SK-N-SH treated with all-trans-retinoic acid at 6 μM for 48 hours (cell line): Measurements from ENCODE around the gene TSC1.
"Not testable (repeated sequence)": the region's sequence is repeated elsewhere in the genome, so short reads cannot be mapped to it uniquely, and the experiment has no call there.

ENCODE experiments used
- ATAC-seq: fragments of 200-7000 bp; cut with Tn5 transposase; 3 replicates; pipeline ENCODE4 v1.9.1; 2020; ENCODE audit warnings: mild to moderate bottlenecking, moderate library complexity
- ARNTL ChIP-seq: fragments of 450-650 bp; formaldehyde crosslinking; IDR thresholded peaks from 2 replicates; pipeline ENCODE4 v1.5.0; 2020; ENCODE audit warnings: low read depth, mild to moderate bottlenecking, moderate library complexity, borderline replicate concordance
- BACH2 ChIP-seq: fragments of 250-450 bp; sonication (Bioruptor Pico); IDR thresholded peaks from 2 replicates; pipeline ENCODE4 v1.9.0; 2021; ENCODE audit warnings: mild to moderate bottlenecking, borderline replicate concordance
- CSDC2 ChIP-seq: fragments of 250-450 bp; sonication (Bioruptor Pico); IDR thresholded peaks from 2 replicates; pipeline ENCODE4 v1.5.0; 2020; ENCODE audit warnings: mild to moderate bottlenecking, moderate library complexity
- ESRRG ChIP-seq: fragments of 250-450 bp; sonication (Bioruptor Pico); IDR thresholded peaks from 2 replicates; pipeline ENCODE4 v1.6.1; 2021; ENCODE audit warnings: mild to moderate bottlenecking
- GLIS3 ChIP-seq: fragments of 250-450 bp; sonication (Bioruptor Pico); IDR thresholded peaks from 2 replicates; pipeline ENCODE4 v1.5.0; 2020; ENCODE audit warnings: mild to moderate bottlenecking, moderate library complexity
- ISL1 ChIP-seq: fragments of 250-450 bp; sonication (Bioruptor Pico); IDR thresholded peaks from 2 replicates; pipeline ENCODE4 v2.1.2; 2022; ENCODE audit warnings: mild to moderate bottlenecking, moderate library complexity
- OSR1 ChIP-seq: fragments of 250-450 bp; sonication (Bioruptor Pico); IDR thresholded peaks from 2 replicates; pipeline ENCODE4 v1.8.0; 2022; ENCODE audit warnings: moderate library complexity, mild to moderate bottlenecking, inconsistent platforms
- PPARA ChIP-seq: fragments of 250-450 bp; sonication (Bioruptor Pico); IDR thresholded peaks from 2 replicates; pipeline ENCODE4 v1.5.0; 2020; ENCODE audit warnings: mild to moderate bottlenecking, borderline replicate concordance
- SNAI2 ChIP-seq: fragments of 250-450 bp; sonication (Bioruptor Pico); IDR thresholded peaks from 2 replicates; pipeline ENCODE4 v1.5.0; 2020; ENCODE audit warnings: mild to moderate bottlenecking, moderate library complexity
- TCF4 ChIP-seq: fragments of 250-450 bp; sonication (Bioruptor Pico); IDR thresholded peaks from 2 replicates; pipeline ENCODE4 v1.8.0; 2021; ENCODE audit warnings: mild to moderate bottlenecking, moderate library complexity, borderline replicate concordance
- ZC3H10 ChIP-seq: fragments of 250-450 bp; sonication (Bioruptor Pico); IDR thresholded peaks from 2 replicates; pipeline ENCODE4 v1.5.1; 2021; ENCODE audit warnings: mild to moderate bottlenecking, moderate library complexity
- ZFP3 ChIP-seq: fragments of 250-450 bp; sonication (Bioruptor Pico); IDR thresholded peaks from 2 replicates; pipeline ENCODE4 v1.5.0; 2020; ENCODE audit warnings: mild to moderate bottlenecking, moderate library complexity
- ZFP30 ChIP-seq: fragments of 450-650 bp; formaldehyde crosslinking; IDR thresholded peaks from 2 replicates; pipeline ENCODE4 v1.5.0; 2022; ENCODE audit warnings: mild to moderate bottlenecking, moderate library complexity
- ZNF565 ChIP-seq: fragments of 450-650 bp; formaldehyde crosslinking; conservative IDR thresholded peaks from 2 replicates; pipeline ENCODE4 v1.5.0; 2020; ENCODE audit warnings: low read depth, mild to moderate bottlenecking, moderate library complexity
- ZNF70 ChIP-seq: fragments of 450-650 bp; formaldehyde crosslinking; IDR thresholded peaks from 2 replicates; pipeline ENCODE4 v1.5.0; 2020; ENCODE audit warnings: mild to moderate bottlenecking, moderate library complexity
- ZNF8 ChIP-seq: fragments of 450-650 bp; formaldehyde crosslinking; IDR thresholded peaks from 2 replicates; pipeline ENCODE4 v1.5.0; 2020; ENCODE audit warnings: mild to moderate bottlenecking, moderate library complexity
- TF ChIP-seq, protein P1 (sequence below): fragments of 250-450 bp; sonication (Bioruptor Pico); IDR thresholded peaks from 2 replicates; pipeline ENCODE4 v1.5.1; 2021; ENCODE audit warnings: mild to moderate bottlenecking, moderate library complexity
- TF ChIP-seq, protein P2 (sequence below): fragments of 250-450 bp; sonication (Bioruptor Pico); IDR thresholded peaks from 2 replicates; pipeline ENCODE4 v1.8.0; 2021; ENCODE audit warnings: low read depth, mild to moderate bottlenecking, moderate library complexity, borderline replicate concordance
- TF ChIP-seq, protein P3 (sequence below): fragments of 250-450 bp; sonication (Bioruptor Pico); IDR thresholded peaks from 2 replicates; pipeline ENCODE4 v1.5.0; 2020; ENCODE audit warnings: mild to moderate bottlenecking, moderate library complexity
- TF ChIP-seq, protein P4 (sequence below): fragments of 250-450 bp; sonication (Bioruptor Pico); IDR thresholded peaks from 2 replicates; pipeline ENCODE4 v1.5.1; 2020; ENCODE audit warnings: low read depth, mild to moderate bottlenecking, moderate library complexity
- TF ChIP-seq, protein P5 (sequence below): fragments of 250-450 bp; sonication (Bioruptor Pico); IDR thresholded peaks from 2 replicates; pipeline ENCODE4 v1.8.0; 2020; ENCODE audit warnings: mild to moderate bottlenecking, moderate library complexity, borderline replicate concordance

TSC1 gene

DNA sequence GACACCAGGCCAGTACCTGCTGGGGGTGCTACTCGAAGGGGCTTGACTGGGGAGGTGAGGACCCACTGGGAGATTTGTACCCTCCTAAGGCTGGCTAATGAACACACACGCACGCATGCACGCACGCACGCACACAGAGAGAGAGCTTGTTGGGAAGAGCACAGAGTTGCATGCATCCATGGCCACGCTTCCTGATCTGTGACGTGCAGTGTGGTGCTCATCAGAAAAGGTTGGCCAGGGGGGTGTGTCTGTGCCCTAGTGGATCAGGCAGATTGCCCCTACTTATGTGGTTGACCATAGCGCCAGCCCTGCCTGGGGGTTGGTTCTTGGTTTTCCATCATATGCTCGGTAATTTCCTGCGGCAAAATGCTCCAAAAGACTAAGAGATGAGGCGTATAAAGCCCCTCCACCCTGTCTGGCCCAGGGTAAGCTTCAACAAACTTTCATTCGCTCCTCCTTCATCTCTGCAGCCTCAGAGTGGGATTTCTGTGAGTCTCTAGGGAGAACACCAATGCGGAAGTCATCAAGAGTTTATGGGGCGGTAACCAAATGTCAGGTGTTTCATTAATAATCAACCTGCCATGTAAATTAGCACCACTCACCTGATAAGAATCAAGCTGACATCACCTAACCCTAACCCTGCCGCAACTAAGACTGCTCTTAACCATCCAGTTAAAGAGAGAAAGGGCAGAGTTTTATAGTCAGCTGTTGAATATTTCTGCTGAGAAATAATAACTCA is 26.1 kb upstream of the TSC1 start (continued):
- no peak for TF ChIP-seq ZC3H10

DNA sequence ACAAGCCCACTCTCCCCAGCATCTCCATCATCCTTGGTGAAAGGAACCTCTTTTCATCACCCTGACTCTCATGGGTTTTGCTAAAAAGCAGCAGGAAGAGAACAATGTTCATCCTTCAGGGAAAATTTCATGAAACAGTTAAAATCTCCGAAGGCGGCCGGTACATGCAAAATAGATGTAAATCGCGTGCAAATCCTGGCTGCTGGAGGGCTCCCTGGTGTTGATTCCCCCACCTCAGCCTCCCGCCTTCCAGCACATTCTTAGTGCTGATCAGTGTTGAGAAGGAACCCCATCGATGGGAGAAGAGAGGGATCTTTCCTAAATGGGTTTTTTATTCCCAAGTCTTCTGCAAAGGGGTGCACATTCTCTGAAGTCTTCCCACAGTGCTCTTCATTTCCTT is 25.4 kb upstream of the TSC1 start:
- no peak for ATAC-seq
- no peak for TF ChIP-seq CSDC2 (CRISPR knock-in tag)
- TF ChIP-seq, protein P1, sequence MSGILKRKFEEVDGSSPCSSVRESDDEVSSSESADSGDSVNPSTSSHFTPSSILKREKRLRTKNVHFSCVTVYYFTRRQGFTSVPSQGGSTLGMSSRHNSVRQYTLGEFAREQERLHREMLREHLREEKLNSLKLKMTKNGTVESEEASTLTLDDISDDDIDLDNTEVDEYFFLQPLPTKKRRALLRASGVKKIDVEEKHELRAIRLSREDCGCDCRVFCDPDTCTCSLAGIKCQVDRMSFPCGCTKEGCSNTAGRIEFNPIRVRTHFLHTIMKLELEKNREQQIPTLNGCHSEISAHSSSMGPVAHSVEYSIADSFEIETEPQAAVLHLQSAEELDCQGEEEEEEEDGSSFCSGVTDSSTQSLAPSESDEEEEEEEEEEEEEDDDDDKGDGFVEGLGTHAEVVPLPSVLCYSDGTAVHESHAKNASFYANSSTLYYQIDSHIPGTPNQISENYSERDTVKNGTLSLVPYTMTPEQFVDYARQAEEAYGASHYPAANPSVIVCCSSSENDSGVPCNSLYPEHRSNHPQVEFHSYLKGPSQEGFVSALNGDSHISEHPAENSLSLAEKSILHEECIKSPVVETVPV, result no peak
- TF ChIP-seq ISL1 (CRISPR knock-in tag), result no peak
- no peak for TF ChIP-seq ZFP3 (CRISPR knock-in tag)
- TF ChIP-seq ZFP30 (CRISPR knock-in tag), result no peak
- TF ChIP-seq GLIS3 (CRISPR knock-in tag), result no peak
- TF ChIP-seq PPARA (CRISPR knock-in tag), result no peak
- TF ChIP-seq ESRRG (CRISPR knock-in tag), result no peak

DNA sequence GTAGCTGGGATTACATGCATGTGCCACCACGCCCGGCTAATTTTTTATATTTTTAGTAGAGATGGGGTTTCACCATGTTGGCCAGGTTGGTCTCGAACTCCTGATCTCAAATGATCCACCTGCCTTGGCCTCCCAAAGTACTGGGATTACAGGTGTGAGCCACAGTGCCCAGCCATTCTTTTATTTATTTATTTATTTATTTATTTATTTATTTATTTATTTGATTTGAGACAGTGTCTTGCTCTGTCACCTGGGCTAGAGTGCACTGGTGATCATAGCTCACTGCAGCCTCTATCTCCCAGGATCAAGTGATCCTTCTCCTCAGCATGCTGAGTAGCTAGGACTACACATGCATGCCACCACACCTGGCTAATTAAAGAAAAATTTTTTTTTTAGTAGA is 23.5 kb upstream of the TSC1 start:
- ATAC-seq, result not testable (repeated sequence)

DNA sequence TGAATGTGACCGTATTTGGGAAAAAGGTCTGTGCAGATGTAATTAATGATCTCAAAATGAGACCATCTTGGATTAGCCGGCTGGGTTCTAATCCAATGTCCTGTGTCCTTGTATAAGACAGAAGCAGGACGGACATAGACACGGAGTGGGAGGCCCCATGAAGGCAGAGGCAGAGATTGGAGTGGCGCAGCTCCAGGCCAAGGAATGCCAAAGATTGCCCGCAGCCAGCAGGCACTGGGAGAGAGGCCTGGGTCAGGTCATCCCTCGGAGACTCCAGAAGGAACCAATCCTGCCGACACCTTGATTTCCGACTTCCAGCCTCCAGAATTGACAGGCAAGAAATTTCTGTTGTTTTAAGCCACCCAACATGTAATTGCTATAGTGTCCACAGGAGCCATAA is 21.1 kb upstream of the TSC1 start:
- no peak for TF ChIP-seq ZNF565 (CRISPR knock-in tag)
- no peak for ATAC-seq

DNA sequence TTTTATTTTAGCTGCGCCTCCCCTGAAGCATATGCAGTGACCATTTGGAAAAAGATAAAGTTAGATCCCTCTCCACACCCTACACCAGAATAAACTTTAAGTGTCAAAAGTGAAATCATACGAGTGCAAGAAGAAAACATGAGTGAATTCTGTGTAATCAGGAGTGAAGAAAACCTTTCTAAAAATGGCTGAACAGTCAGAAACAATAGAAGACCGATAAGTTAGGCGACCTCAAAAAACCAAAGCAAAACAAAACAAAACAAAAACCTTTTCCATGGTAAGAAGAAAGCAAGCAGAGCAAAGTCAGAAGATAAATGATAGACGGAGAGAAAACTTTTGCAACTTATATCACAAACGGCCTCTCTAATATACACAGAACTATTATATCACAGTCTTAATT is 16.6 kb upstream of the TSC1 start:
- TF ChIP-seq ESRRG (CRISPR knock-in tag) (no peak), ZNF8 (CRISPR knock-in tag) (no peak), TCF4 (CRISPR knock-in tag) (no peak), ZNF565 (CRISPR knock-in tag) (no peak), OSR1 (CRISPR knock-in tag) (no peak), ZNF70 (CRISPR knock-in tag) (no peak)
- TF ChIP-seq, protein P1, result no peak
- TF ChIP-seq, protein P2, sequence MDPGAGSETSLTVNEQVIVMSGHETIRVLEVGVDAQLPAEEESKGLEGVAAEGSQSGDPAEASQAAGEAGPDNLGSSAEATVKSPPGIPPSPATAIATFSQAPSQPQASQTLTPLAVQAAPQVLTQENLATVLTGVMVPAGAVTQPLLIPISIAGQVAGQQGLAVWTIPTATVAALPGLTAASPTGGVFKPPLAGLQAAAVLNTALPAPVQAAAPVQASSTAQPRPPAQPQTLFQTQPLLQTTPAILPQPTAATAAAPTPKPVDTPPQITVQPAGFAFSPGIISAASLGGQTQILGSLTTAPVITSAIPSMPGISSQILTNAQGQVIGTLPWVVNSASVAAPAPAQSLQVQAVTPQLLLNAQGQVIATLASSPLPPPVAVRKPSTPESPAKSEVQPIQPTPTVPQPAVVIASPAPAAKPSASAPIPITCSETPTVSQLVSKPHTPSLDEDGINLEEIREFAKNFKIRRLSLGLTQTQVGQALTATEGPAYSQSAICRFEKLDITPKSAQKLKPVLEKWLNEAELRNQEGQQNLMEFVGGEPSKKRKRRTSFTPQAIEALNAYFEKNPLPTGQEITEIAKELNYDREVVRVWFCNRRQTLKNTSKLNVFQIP (CRISPR knock-in tag), result no peak
- TF ChIP-seq, protein P3, sequence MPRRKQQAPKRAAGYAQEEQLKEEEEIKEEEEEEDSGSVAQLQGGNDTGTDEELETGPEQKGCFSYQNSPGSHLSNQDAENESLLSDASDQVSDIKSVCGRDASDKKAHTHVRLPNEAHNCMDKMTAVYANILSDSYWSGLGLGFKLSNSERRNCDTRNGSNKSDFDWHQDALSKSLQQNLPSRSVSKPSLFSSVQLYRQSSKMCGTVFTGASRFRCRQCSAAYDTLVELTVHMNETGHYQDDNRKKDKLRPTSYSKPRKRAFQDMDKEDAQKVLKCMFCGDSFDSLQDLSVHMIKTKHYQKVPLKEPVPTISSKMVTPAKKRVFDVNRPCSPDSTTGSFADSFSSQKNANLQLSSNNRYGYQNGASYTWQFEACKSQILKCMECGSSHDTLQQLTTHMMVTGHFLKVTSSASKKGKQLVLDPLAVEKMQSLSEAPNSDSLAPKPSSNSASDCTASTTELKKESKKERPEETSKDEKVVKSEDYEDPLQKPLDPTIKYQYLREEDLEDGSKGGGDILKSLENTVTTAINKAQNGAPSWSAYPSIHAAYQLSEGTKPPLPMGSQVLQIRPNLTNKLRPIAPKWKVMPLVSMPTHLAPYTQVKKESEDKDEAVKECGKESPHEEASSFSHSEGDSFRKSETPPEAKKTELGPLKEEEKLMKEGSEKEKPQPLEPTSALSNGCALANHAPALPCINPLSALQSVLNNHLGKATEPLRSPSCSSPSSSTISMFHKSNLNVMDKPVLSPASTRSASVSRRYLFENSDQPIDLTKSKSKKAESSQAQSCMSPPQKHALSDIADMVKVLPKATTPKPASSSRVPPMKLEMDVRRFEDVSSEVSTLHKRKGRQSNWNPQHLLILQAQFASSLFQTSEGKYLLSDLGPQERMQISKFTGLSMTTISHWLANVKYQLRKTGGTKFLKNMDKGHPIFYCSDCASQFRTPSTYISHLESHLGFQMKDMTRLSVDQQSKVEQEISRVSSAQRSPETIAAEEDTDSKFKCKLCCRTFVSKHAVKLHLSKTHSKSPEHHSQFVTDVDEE, result no peak
- ATAC-seq, result no peak

DNA sequence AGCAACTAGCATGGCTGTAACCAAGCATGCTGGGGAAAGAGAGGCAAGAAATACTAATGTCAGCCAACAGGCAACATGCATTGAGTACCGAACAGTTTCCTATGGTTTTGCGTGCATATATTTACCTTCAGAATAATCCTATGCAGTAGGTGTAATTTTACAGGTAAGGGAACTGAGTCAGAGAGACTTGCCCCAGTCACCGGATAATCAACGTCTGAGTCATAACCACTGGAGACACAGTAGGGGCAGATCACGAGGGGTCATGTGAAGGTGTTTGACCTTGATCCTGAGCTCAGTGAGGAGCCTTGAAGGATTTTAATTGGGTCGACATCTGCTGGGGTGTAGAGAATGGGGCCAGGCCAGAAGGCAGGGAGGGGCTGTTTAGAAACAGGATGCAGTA is 13.4 kb upstream of the TSC1 start:
- ATAC-seq, result no peak
- TF ChIP-seq, protein P4, sequence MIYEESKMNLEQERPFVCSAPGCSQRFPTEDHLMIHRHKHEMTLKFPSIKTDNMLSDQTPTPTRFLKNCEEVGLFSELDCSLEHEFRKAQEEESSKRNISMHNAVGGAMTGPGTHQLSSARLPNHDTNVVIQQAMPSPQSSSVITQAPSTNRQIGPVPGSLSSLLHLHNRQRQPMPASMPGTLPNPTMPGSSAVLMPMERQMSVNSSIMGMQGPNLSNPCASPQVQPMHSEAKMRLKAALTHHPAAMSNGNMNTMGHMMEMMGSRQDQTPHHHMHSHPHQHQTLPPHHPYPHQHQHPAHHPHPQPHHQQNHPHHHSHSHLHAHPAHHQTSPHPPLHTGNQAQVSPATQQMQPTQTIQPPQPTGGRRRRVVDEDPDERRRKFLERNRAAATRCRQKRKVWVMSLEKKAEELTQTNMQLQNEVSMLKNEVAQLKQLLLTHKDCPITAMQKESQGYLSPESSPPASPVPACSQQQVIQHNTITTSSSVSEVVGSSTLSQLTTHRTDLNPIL (CRISPR knock-in tag), result no peak
- no peak for TF ChIP-seq SNAI2
- TF ChIP-seq ZNF565 (CRISPR knock-in tag), result no peak
- TF ChIP-seq ZNF70 (CRISPR knock-in tag), result no peak
- no peak for TF ChIP-seq GLIS3 (CRISPR knock-in tag)
- no peak for TF ChIP-seq ZC3H10
- no peak for TF ChIP-seq OSR1 (CRISPR knock-in tag)
- TF ChIP-seq BACH2 (CRISPR knock-in tag), result no peak
- no peak for TF ChIP-seq PPARA (CRISPR knock-in tag)
- TF ChIP-seq, protein P5, sequence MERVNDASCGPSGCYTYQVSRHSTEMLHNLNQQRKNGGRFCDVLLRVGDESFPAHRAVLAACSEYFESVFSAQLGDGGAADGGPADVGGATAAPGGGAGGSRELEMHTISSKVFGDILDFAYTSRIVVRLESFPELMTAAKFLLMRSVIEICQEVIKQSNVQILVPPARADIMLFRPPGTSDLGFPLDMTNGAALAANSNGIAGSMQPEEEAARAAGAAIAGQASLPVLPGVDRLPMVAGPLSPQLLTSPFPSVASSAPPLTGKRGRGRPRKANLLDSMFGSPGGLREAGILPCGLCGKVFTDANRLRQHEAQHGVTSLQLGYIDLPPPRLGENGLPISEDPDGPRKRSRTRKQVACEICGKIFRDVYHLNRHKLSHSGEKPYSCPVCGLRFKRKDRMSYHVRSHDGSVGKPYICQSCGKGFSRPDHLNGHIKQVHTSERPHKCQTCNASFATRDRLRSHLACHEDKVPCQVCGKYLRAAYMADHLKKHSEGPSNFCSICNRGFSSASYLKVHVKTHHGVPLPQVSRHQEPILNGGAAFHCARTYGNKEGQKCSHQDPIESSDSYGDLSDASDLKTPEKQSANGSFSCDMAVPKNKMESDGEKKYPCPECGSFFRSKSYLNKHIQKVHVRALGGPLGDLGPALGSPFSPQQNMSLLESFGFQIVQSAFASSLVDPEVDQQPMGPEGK (CRISPR knock-in tag), result no peak
- no peak for TF ChIP-seq ZFP30 (CRISPR knock-in tag)
- no peak for TF ChIP-seq ARNTL (CRISPR knock-in tag)
